PC-3 (cell line): ENCODE data around the gene DUSP12. TPM values are rescaled to one million over a fixed set of nuclear protein-coding genes. Genes with fewer than 3 reads are reported as not detected.

ENCODE experiments used
- ATAC-seq: fragments of 200-7000 bp; cut with Tn5 transposase; 2 replicates; pipeline ENCODE4 v1.9.1; 2020; ENCODE audit warnings: mild to moderate bottlenecking, moderate library complexity
- BruUV-seq: library from RNA; stranded (reverse); fragments of 400-500 nt; replicated peaks from 2 replicates; lab custom pipeline; 2021; lab: Mats Ljungman, UMichigan
- CTCF ChIA-PET: fragments of 300-600 bp; sonication (Branson Sonifier 250); formaldehyde crosslinking; loops from one replicate; lab custom pipeline; 2022; ENCODE audit warnings: antibody characterized with exemption; lab: Charles Lee
- POLR2A ChIA-PET: fragments of 300-600 bp; sonication (Branson Sonifier 250); formaldehyde crosslinking; loops from one replicate; lab custom pipeline; 2022; ENCODE audit warnings: antibody characterized with exemption; ENCODE audit not compliant: unreplicated experiment; lab: Charles Lee
- DNase-seq: peaks from one replicate; pipeline ENCODE4 v3.0.0-alpha.2; 2015
- H2AFZ ChIP-seq: fragments of 300-600 bp; sonication (generic); 2 replicates; pipeline ENCODE4 v1.6.0; 2016; ENCODE audit warnings: antibody characterized with exemption, low read length
- H3F3A ChIP-seq: fragments of 300-600 bp; sonication (generic); one replicate; pipeline ENCODE4 v1.6.0; 2017; ENCODE audit warnings: antibody characterized with exemption, low read length, control low read depth, mild to moderate bottlenecking; ENCODE audit not compliant: unreplicated experiment
- H3K27ac ChIP-seq: fragments of 300-600 bp; sonication (generic); 2 replicates; pipeline ENCODE4 v1.5.1; 2016; ENCODE audit warnings: mild to moderate bottlenecking, low read length
- H3K27me3 ChIP-seq: fragments of 300-600 bp; sonication (generic); 2 replicates; pipeline ENCODE4 v1.6.1; 2016; ENCODE audit warnings: low read length, mixed read lengths
- H3K36me3 ChIP-seq: fragments of 300-600 bp; sonication (generic); 2 replicates; pipeline ENCODE4 v1.6.1; 2016; ENCODE audit warnings: low read depth, mixed run types, low read length, mixed read lengths
- H3K4me1 ChIP-seq: fragments of 300-600 bp; sonication (generic); 2 replicates; pipeline ENCODE4 v1.5.1; 2016; ENCODE audit warnings: low read length; ENCODE audit not compliant: insufficient read depth
- H3K4me2 ChIP-seq: fragments of 300-600 bp; sonication (generic); 2 replicates; pipeline ENCODE4 v1.6.0; 2016; ENCODE audit warnings: low read length
- H3K4me3 ChIP-seq: fragments of 300-600 bp; sonication (generic); 2 replicates; pipeline ENCODE4 v1.5.1; 2016; ENCODE audit warnings: mild to moderate bottlenecking, low read length, mixed read lengths
- H3K79me2 ChIP-seq: fragments of 300-600 bp; sonication (generic); 2 replicates; pipeline ENCODE4 v1.6.1; 2017; ENCODE audit warnings: low read length, mixed read lengths
- H3K9ac ChIP-seq: fragments of 300-600 bp; sonication (generic); 2 replicates; pipeline ENCODE4 v1.6.0; 2016; ENCODE audit warnings: mild to moderate bottlenecking, low read length
- H3K9me2 ChIP-seq: fragments of 300-600 bp; sonication (generic); replicated peaks from 2 replicates; pipeline ENCODE4 v1.6.1; 2016; ENCODE audit warnings: mixed run types, low read length, mixed read lengths
- H3K9me3 ChIP-seq: fragments of 300-600 bp; sonication (generic); 2 replicates; pipeline ENCODE4 v1.6.1; 2016; ENCODE audit warnings: low read length, mixed read lengths
- H4K20me1 ChIP-seq: fragments of 300-600 bp; sonication (generic); 2 replicates; pipeline ENCODE4 v1.6.1; 2016; ENCODE audit warnings: low read length, mixed read lengths
- CTCF ChIP-seq: fragments of 300-600 bp; sonication (generic); conservative IDR thresholded peaks from 2 replicates; pipeline ENCODE4 v1.5.1; 2017; ENCODE audit warnings: antibody characterized with exemption, low read depth, mild to moderate bottlenecking, low read length
- EZH2 ChIP-seq: fragments of 300-600 bp; sonication (generic); IDR thresholded peaks from one replicate; pipeline ENCODE4 v1.6.1; 2017; ENCODE audit warnings: antibody characterized with exemption, mild to moderate bottlenecking, low read length; ENCODE audit not compliant: unreplicated experiment
- EZH2phosphoT487 ChIP-seq: fragments of 300-600 bp; sonication (generic); IDR thresholded peaks from 2 replicates; pipeline ENCODE4 v1.6.1; 2018; ENCODE audit warnings: mild to moderate bottlenecking, antibody characterized with exemption, low read length, borderline replicate concordance
- intact Hi-C: fragments of 100-400 bp; cut with micrococcal nuclease; formaldehyde crosslinking; loops from 2 replicates; pipeline ENCODE4 v1.9.0; 2023
- total RNA-seq: library from RNA; depleted of rRNA; stranded (reverse); fragments of >200 nt; gene quantifications from 2 replicates; pipeline ENCODE4 v1.2.3, GENCODE V29; 2014

DUSP12 gene
- total RNA-seq, 1 experiment from 2014 or later = 82.2 TPM

GRCh38 chr1:161787355-161787754 lies 37.8 kb downstream of the DUSP12 start:
- POLR2A ChIA-PET = no interaction called here
- CTCF ChIA-PET = no interaction called here
- BruUV-seq = no TSS peak
- Histone ChIP-seq H3K36me3 (peaks cover 29% of the 10 kb centered on the region; the same call in 1 of the 2 replicates), H3K4me1 (peaks cover 7% of the 10 kb centered on the region), H3K4me3 (no peak overlapping the region), H3K9me3 (no peaks in the 10 kb centered on the region), H3K79me2 (no peaks in the 10 kb centered on the region), H2AFZ (no peak overlapping the region), H3K9me2 (no peaks in the 10 kb centered on the region), H3K4me2 (no peak overlapping the region), H3F3A (no peaks in the 10 kb centered on the region), H3K27ac (no peak overlapping the region), H4K20me1 (no peaks in the 10 kb centered on the region), H3K9ac (no peak overlapping the region), H3K27me3 (no peaks in the 10 kb centered on the region)
- TF ChIP-seq CTCF (peak; percentile 45), EZH2phosphoT487 (no peak)
- no peak for ATAC-seq
- intact Hi-C loops = no loop called here
- no peak for DNase-seq

GRCh38 chr1:161790587-161791317 lies 41.2 kb downstream of the DUSP12 start:
- DNase-seq (no peak), ATAC-seq (no peak)
- Histone ChIP-seq H3K9ac (no peak overlapping the region), H4K20me1 (no peaks in the 10 kb centered on the region), H3K27ac (no peak overlapping the region), H3K9me3 (no peaks in the 10 kb centered on the region), H3K4me3 (no peak overlapping the region), H3K79me2 (no peaks in the 10 kb centered on the region; the same call in 1 of the 2 replicates), H2AFZ (no peak overlapping the region), H3K36me3 (peaks cover 44% of the 10 kb centered on the region), H3F3A (no peaks in the 10 kb centered on the region), H3K27me3 (no peaks in the 10 kb centered on the region), H3K9me2 (no peaks in the 10 kb centered on the region), H3K4me2 (no peak overlapping the region), H3K4me1 (peaks cover 16% of the 10 kb centered on the region)
- TF ChIP-seq CTCF (no peak), EZH2phosphoT487 (no peak), EZH2 (no peak)
- ChIA-PET CTCF (interaction anchor here (2.6 kb wide), 1 partner anchor 247 kb away, joined by 175 read pairs; no protein-coding TSS in a partner anchor), POLR2A (no interaction called here)
- intact Hi-C loops = loop anchor here (1.0 to 10.0 kb wide), 4 partner anchors 57 to 484 kb away; no protein-coding TSS in a partner anchor
- no TSS peak for BruUV-seq
